ENCODE data around the gene HTN3.

GRCh38 chr4:70023218-70023617, 5.0 kb upstream of the HTN3 start:
- TF ChIP-seq GATA2 (IDR thresholded peaks at IDR 0.05; ENCODE audit: low read depth, low read length) (no peak), GATA3 (IDR thresholded peaks at IDR 0.05; ENCODE audit: low read depth, low read length) (no peak)
